ENCODE measurements around the gene TSC22D4.

DNA sequence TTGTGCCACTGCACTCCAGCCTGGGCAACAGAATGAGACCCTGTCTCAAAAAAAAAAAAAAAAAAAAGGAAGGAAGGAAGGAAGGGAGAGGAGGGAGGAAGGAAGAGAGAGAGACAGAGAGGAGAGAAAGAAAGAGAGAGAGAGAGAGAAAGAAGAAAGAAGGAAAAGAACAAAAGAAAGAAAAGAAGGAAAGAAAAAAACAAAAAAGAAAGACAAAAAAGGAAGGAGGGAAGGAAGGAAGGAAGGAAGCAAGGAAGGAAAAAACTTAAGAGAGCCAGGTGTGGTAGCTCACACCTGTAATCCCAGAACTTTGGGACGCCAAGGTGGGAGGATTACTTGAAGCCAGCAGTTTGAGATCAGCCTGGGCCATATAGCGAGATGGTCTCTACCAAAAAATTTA lies 14.2 kb downstream of the TSC22D4 start:
- TF ChIP-seq PBX3 (IDR thresholded peaks at IDR 0.05) (no peak), EP300 (IDR thresholded peaks at IDR 0.05; ENCODE audit: borderline replicate concordance in 1 of 2, low read depth in 1 of 2, low read length in 1 of 2) (no peak)
